MCF 10A (cell line): ENCODE measurements around the gene CRTC1. TPM values are rescaled to one million over a fixed set of nuclear protein-coding genes. Genes with fewer than 3 reads are reported as not detected.
"Not testable (repeated sequence)": the region's sequence is repeated elsewhere in the genome, so short reads cannot be mapped to it uniquely, and the experiment has no call there.

Source experiments
- BruUV-seq: library from RNA; stranded (reverse); fragments of 400-500 nt; replicated peaks from 2 replicates; lab custom pipeline; 2021; lab: Mats Ljungman, UMichigan
- CTCF ChIA-PET: fragments of 300-600 bp; sonication (Branson Sonifier 250); formaldehyde crosslinking; extraction: SDS; loops from one replicate; lab custom pipeline; 2021; ENCODE audit warnings: antibody characterized with exemption, inconsistent platforms; lab: Yijun Ruan, JAX
- POLR2A ChIA-PET: fragments of 300-600, 350-650 bp; sonication (Branson Sonifier 250); formaldehyde crosslinking; extraction: SDS; loops from one replicate; lab custom pipeline; 2020; ENCODE audit warnings: antibody characterized with exemption, inconsistent platforms; lab: Yijun Ruan, JAX
- DNase-seq: peaks from one replicate; pipeline ENCODE4 v3.0.0-alpha.2; 2018; ENCODE audit not compliant: unreplicated experiment
- H3K27ac Mint-ChIP-seq: one replicate; pipeline ENCODE4 v1.8.0; 2022; ENCODE audit warnings: mild to moderate bottlenecking, low read depth, mixed read lengths; ENCODE audit not compliant: unreplicated experiment
- H3K27me3 Mint-ChIP-seq: one replicate; pipeline ENCODE4 v1.8.0; 2022; ENCODE audit warnings: mixed read lengths; ENCODE audit not compliant: insufficient read depth, unreplicated experiment
- H3K36me3 Mint-ChIP-seq: one replicate; pipeline ENCODE4 v1.8.0; 2022; ENCODE audit warnings: mild to moderate bottlenecking, moderate library complexity, mixed read lengths; ENCODE audit not compliant: insufficient read depth, unreplicated experiment
- H3K4me1 Mint-ChIP-seq: one replicate; pipeline ENCODE4 v1.8.0; 2022; ENCODE audit warnings: mixed read lengths; ENCODE audit not compliant: insufficient read depth, unreplicated experiment
- H3K4me3 Mint-ChIP-seq: one replicate; pipeline ENCODE4 v1.8.0; 2022; ENCODE audit warnings: mild to moderate bottlenecking, moderate library complexity, mixed read lengths; ENCODE audit not compliant: unreplicated experiment
- H3K9me3 Mint-ChIP-seq: one replicate; pipeline ENCODE4 v1.8.0; 2022; ENCODE audit warnings: mixed read lengths; ENCODE audit not compliant: unreplicated experiment
- intact Hi-C: fragments of 100-400 bp; cut with micrococcal nuclease; formaldehyde crosslinking; loops from 2 replicates; pipeline ENCODE4 v1.14.1; 2022
- total RNA-seq: library from RNA; stranded (reverse); gene quantifications from 2 replicates; pipeline ENCODE4 v1.2.3, GENCODE V29; 2022
- TF ChIP-seq, protein P1 (sequence below): fragments of 200-600 bp; IDR thresholded peaks from one replicate; pipeline ENCODE4 v1.8.0; 2022; ENCODE audit warnings: antibody characterized with exemption, mild to moderate bottlenecking; ENCODE audit not compliant: unreplicated experiment

CRTC1 gene
- total RNA-seq, 1 experiment from 2014 or later = 11.1 TPM

DNA sequence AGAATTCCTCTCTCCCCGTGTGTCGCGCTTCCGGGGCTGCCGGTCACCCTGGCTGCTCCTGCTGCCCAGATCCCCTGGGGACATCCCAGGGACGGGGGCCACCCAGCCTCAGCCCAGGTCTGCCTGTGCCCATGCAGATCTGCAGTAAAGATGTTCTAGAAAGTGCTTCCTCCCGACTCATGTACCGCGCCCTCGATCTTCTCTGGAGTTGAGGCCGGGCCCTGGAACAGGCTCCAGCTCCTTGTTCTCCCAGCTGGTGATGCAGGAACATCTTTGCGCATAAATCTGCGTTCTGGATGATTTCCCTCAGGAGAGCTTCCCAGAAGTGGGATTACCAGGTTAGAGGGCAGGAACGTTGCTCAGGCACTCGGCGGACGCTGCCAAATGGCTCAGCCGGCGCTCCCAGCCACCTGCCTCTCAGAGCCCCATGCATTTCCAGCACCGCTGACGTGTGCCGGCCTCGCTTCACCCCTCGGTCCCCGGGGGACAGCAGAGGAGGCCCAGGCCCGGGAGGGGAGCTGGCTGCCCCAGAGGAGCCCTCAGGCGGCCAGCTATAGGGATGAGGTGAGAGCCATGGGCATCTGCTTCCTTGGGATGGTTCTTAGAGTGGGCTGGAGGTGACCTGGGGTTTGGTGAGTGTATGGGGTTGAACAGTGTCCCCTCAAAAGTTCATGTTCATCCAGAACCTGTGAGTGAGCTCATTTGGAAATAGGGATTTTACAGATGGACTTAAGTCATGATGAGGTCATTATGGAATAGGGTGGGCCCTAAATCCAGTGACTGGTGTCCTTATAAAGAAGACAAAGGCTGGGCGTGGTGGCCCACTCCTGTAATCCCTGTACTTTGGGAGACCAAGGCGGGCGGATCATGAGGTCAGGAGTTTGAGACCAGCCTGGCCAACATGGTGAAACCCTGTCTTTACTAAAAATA lies 42.6 kb downstream of the CRTC1 start:
- no peak overlapping the region for H3K27ac Mint-ChIP-seq
- TF ChIP-seq, protein P1, sequence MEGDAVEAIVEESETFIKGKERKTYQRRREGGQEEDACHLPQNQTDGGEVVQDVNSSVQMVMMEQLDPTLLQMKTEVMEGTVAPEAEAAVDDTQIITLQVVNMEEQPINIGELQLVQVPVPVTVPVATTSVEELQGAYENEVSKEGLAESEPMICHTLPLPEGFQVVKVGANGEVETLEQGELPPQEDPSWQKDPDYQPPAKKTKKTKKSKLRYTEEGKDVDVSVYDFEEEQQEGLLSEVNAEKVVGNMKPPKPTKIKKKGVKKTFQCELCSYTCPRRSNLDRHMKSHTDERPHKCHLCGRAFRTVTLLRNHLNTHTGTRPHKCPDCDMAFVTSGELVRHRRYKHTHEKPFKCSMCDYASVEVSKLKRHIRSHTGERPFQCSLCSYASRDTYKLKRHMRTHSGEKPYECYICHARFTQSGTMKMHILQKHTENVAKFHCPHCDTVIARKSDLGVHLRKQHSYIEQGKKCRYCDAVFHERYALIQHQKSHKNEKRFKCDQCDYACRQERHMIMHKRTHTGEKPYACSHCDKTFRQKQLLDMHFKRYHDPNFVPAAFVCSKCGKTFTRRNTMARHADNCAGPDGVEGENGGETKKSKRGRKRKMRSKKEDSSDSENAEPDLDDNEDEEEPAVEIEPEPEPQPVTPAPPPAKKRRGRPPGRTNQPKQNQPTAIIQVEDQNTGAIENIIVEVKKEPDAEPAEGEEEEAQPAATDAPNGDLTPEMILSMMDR = no peak
- H3K9me3 Mint-ChIP-seq = no peaks in the 10 kb centered on the region
- CTCF ChIA-PET = interaction anchor here (0.6 kb wide), 3 partner anchors 12 to 80 kb away, joined by 3 to 5 read pairs (median 3); no protein-coding TSS in a partner anchor
- H3K4me1 Mint-ChIP-seq = no peaks in the 10 kb centered on the region
- no peaks in the 10 kb centered on the region for H3K27me3 Mint-ChIP-seq
- no peak for DNase-seq
- no TSS peak for BruUV-seq
- peaks cover 20% of the 10 kb centered on the region for H3K36me3 Mint-ChIP-seq
- H3K4me3 Mint-ChIP-seq = no peak overlapping the region
- intact Hi-C loops = no loop called here
- POLR2A ChIA-PET = no interaction called here

- Mint-ChIP-seq H3K4me3 (no peak overlapping the region), H3K4me1 (no peaks in the 10 kb centered on the region), H3K27me3 (no peaks in the 10 kb centered on the region), H3K36me3 (peaks cover 20% of the 10 kb centered on the region), H3K27ac (no peak overlapping the region), H3K9me3 (no peaks in the 10 kb centered on the region)
- POLR2A ChIA-PET = no interaction called here
- BruUV-seq = no TSS peak
- intact Hi-C loops = no loop called here
- no peak for DNase-seq
- CTCF ChIA-PET = interaction anchor here (0.6 kb wide), 2 partner anchors 81 to 154 kb away, joined by 3 to 5 read pairs; no protein-coding TSS in a partner anchor
- TF ChIP-seq, protein P1 = no peak
Observed at GRCh38 chr19:18726846-18727245, 43.4 kb downstream of the CRTC1 start.

GRCh38 chr19:18727602-18728001 lies 44.1 kb downstream of the CRTC1 start:
- peaks cover 15% of the 10 kb centered on the region for H3K36me3 Mint-ChIP-seq
- H3K27me3 Mint-ChIP-seq, intact Hi-C loops, DNase-seq, BruUV-seq, H3K4me1 Mint-ChIP-seq, H3K9me3 Mint-ChIP-seq, H3K4me3 Mint-ChIP-seq, H3K27ac Mint-ChIP-seq: not testable (repeated sequence)
- POLR2A ChIA-PET = interaction anchor here (0.7 kb wide), 1 partner anchor 230 kb away, joined by 3 read pairs; no protein-coding TSS in a partner anchor
- CTCF ChIA-PET = interaction anchor here (0.6 kb wide), 1 partner anchor 153 kb away, joined by 5 read pairs; no protein-coding TSS in a partner anchor

DNA sequence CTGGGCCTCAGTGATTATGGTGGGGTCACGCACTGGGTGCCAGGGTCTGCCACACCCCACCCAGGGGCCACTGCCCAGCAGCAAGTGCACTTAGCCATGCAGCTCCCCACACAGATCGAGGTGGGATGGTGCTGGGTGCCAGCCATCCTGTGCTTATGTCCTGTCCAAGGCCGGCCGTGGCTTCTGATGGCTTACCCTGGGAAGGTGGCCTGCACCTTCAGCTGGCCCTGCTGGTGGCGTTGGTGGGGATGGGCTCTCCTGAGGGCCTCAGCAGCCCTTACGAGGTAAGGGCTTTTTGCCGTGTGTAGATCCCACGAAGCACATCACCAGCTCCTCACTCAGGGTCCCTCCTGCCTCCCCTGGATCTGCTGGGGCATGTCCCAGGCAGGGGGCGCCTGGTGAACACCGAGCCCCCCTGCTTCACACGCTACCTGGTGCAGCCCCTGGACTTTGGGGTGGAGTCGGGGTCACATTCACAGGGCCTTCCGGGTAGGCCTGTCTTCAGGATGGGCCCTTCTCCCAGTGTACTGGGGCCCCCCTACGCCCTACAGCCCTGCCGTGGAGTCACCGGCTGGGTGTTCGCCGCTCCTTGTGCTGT lies 46.6 kb downstream of the CRTC1 start:
- ChIA-PET CTCF (interaction anchor here (0.5 kb wide), 1 partner anchor 217 kb away, joined by 3 read pairs; no protein-coding TSS in a partner anchor), POLR2A (interaction anchor here (0.9 kb wide), 1 partner anchor 17 kb away, joined by 3 read pairs; no protein-coding TSS in a partner anchor)
- Mint-ChIP-seq H3K4me3 (no peak overlapping the region), H3K4me1 (no peaks in the 10 kb centered on the region), H3K36me3 (peaks cover 22% of the 10 kb centered on the region), H3K9me3 (no peaks in the 10 kb centered on the region), H3K27me3 (no peaks in the 10 kb centered on the region), H3K27ac (no peak overlapping the region)
- no peak for DNase-seq
- no TSS peak for BruUV-seq
- TF ChIP-seq, protein P1 = no peak
- intact Hi-C loops = no loop called here
